ENCODE measurements around the gene AP1S2.
A peak's percentile ranks its signal among the peaks of the same experiment; 100 is the strongest.

AP1S2 gene

DNA sequence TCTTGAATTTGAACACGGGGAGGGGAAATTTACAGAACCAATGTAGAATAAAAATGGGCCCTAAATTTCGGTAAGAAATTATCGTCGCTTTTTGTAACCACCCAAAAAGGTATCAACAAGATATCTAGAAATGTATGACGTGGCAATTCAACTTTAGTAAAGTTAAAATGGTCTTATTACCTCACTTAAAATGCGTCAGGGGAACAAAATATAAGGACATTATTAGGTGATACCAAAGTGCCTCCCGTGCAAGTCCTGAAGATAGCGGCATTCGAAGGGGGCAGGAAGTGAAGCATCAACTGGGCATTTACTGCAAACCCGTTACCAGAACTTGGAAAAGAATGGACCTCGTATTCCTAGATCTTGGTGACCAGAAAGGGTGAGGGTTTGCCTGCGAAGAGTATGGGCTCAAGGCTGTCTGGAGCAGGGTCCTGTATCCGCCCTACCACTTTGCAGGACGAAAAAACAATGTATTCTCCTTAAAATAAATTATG is 980 bp downstream of the AP1S2 start:
- H3K27ac Mint-ChIP-seq = peak overlapping the region; percentile 34 to 71 (median 65)
- H3K4me3 Mint-ChIP-seq = peak overlapping the region; percentile 79 to 89 (median 81)
- H3K36me3 Mint-ChIP-seq (ENCODE audit: low read depth) = peaks cover 6% of the 10 kb centered on the region
- peaks cover 22% of the 10 kb centered on the region for H3K4me1 Mint-ChIP-seq
- H3K27me3 Mint-ChIP-seq (ENCODE audit: low read depth) = peaks cover 24% of the 10 kb centered on the region
- TF ChIP-seq, protein P1, sequence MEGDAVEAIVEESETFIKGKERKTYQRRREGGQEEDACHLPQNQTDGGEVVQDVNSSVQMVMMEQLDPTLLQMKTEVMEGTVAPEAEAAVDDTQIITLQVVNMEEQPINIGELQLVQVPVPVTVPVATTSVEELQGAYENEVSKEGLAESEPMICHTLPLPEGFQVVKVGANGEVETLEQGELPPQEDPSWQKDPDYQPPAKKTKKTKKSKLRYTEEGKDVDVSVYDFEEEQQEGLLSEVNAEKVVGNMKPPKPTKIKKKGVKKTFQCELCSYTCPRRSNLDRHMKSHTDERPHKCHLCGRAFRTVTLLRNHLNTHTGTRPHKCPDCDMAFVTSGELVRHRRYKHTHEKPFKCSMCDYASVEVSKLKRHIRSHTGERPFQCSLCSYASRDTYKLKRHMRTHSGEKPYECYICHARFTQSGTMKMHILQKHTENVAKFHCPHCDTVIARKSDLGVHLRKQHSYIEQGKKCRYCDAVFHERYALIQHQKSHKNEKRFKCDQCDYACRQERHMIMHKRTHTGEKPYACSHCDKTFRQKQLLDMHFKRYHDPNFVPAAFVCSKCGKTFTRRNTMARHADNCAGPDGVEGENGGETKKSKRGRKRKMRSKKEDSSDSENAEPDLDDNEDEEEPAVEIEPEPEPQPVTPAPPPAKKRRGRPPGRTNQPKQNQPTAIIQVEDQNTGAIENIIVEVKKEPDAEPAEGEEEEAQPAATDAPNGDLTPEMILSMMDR (IDR thresholded peaks at IDR 0.05; ENCODE audit: unreplicated experiment in 3 of 3) = no peak
- no peaks in the 10 kb centered on the region for H3K9me3 Mint-ChIP-seq

DNA sequence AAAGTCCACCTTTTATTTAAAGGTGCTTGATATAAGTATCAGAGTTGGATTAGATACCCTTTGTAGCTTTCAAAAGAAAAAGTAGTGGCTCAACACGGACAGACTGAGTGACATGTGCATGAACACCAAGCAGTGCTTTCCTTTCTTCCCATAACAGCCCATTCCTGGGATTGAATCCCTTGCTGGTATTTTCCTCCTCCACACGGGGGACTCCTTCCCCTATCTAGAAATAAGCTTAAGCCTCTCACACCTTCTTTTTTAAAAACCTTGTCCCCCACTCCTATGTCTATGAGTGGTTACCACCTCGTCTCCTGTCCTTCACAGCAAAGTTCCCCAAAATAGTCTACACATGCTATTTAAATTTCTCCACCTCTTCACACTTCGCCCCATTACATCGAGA is 5.1 kb downstream of the AP1S2 start:
- Mint-ChIP-seq H3K27me3 (ENCODE audit: low read depth) (no peaks in the 10 kb centered on the region), H3K9me3 (no peaks in the 10 kb centered on the region), H3K27ac (peak overlapping the region in 1 of 3 experiments; percentile 17)

DNA sequence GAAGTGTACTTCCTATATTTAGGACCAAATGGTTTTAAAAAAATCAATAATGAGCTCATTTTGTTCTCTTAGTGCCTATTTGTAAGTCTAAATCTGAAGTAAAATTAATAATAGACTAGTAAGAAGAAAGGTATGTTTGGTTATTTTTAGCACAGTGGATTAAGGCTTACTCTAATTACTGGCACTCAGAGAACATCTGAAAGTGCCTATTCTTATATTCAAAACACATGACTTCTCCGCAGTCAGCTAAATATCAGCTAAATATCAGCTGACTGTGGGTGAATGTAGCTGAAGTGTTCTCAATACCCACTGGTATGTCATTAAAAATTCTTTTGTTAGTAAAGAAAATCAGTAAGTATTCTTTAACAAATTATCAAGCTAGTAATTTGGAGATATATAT is 6.0 kb downstream of the AP1S2 start:
- Mint-ChIP-seq H3K9me3 (no peaks in the 10 kb centered on the region), H3K4me3 (no peak overlapping the region)

More for the DNA sequence above, 5.1 kb downstream of the AP1S2 start:
- peak overlapping the region in 1 of 3 experiments; percentile 2 for H3K4me3 Mint-ChIP-seq
- TF ChIP-seq, protein P1 (IDR thresholded peaks at IDR 0.05; ENCODE audit: unreplicated experiment in 3 of 3) = peak; percentile 19 to 47 (median 42)
- H3K4me1 Mint-ChIP-seq = peaks cover 11% of the 10 kb centered on the region
- peaks cover 19% of the 10 kb centered on the region for H3K36me3 Mint-ChIP-seq (ENCODE audit: low read depth)

DNA sequence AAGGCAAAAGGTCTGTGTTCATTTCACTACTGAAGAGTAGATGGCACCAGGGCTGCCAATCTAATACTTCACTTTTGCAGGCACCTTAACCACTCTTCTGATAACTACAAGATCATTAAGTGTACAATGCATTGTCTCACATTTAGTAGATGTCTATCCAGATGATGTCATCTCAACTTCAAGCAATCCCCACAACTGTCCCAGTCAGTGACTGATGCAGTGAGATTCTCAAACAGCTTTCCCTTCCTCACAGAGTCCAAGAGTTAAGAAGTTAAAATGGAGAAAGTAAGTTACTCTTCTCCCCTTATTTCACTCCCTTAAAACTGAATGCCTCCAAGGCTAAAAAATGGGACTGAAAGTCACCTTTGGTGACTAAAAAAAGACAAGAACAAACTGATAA is 10.7 kb downstream of the AP1S2 start:
- Mint-ChIP-seq H3K27me3 (ENCODE audit: low read depth) (no peaks in the 10 kb centered on the region), H3K36me3 (ENCODE audit: low read depth) (peaks cover 33% of the 10 kb centered on the region), H3K9me3 (no peaks in the 10 kb centered on the region), H3K4me1 (no peaks in the 10 kb centered on the region), H3K27ac (no peak overlapping the region), H3K4me3 (no peak overlapping the region)
- TF ChIP-seq, protein P1 (IDR thresholded peaks at IDR 0.05; ENCODE audit: unreplicated experiment in 3 of 3) = no peak

More for the DNA sequence above, 6.0 kb downstream of the AP1S2 start:
- TF ChIP-seq, protein P1 (IDR thresholded peaks at IDR 0.05; ENCODE audit: unreplicated experiment in 3 of 3) = no peak
- H3K4me1 Mint-ChIP-seq = peaks cover 11% of the 10 kb centered on the region
- H3K27me3 Mint-ChIP-seq (ENCODE audit: low read depth) = no peaks in the 10 kb centered on the region
- no peak overlapping the region for H3K27ac Mint-ChIP-seq
- peaks cover 26% of the 10 kb centered on the region for H3K36me3 Mint-ChIP-seq (ENCODE audit: low read depth)

DNA sequence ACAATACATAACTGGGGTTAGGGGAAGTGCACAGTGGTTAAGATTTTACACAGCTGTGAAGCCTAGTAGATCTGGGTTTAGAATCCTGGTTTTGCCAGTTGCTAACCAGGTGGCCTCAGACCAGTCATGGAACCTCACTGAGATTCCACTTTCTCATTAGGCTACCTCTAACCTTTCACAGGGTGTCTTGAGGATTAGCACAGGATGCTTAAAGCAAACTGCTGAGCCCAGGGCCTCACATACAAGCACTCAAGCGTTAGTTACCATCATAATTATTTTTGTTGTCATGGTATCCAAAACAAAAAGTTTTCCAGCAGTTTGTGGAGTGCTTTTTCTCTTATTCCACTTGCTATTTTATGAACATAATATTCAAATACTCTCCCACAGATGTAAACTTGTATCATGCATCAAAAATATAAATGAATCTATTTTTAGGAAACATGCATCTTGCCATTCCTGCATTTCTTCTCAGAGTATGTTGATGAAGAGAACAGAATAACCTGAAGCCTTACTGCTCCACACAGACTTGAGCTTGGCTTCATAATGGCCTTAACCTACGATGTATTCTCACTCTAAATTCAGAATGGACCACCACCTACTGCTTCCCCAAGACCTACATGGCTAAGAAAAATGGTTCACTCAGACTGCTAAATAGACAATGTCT is 12.6 kb downstream of the AP1S2 start:
- Mint-ChIP-seq H3K36me3 (ENCODE audit: low read depth) (peaks cover 37% of the 10 kb centered on the region), H3K9me3 (no peaks in the 10 kb centered on the region)

More for the DNA sequence above, 12.6 kb downstream of the AP1S2 start:
- TF ChIP-seq, protein P1 (IDR thresholded peaks at IDR 0.05; ENCODE audit: unreplicated experiment in 3 of 3) = no peak
- Mint-ChIP-seq H3K27me3 (ENCODE audit: low read depth) (no peaks in the 10 kb centered on the region), H3K4me1 (no peaks in the 10 kb centered on the region), H3K27ac (no peak overlapping the region), H3K4me3 (no peak overlapping the region)

Data from nephron (organoid).